A549 (cell line): ENCODE results near the gene FANCI. TPM values are rescaled to one million over a fixed set of nuclear protein-coding genes. Genes with fewer than 3 reads are reported as not detected.

Source experiments
- ATAC-seq, 2 experiments: fragments of 200-7000 bp in 1 of 2; fragments of >200 bp in 1 of 2; cut with Nextera tagmentation in 1 of 2; cut with Tn5 transposase in 1 of 2; 3 replicates each; pipeline versions ENCODE4 v1.8.0 to v1.9.1; 2018 to 2020; ENCODE audit warnings: mild to moderate bottlenecking in 1 of 2, moderate library complexity in 1 of 2
- CTCF ChIA-PET: fragments of 300-600 bp; sonication (Branson Sonifier 250); formaldehyde crosslinking; extraction: SDS; loops from one replicate; lab custom pipeline; 2021; ENCODE audit warnings: antibody characterized with exemption, inconsistent platforms; lab: Yijun Ruan, JAX
- POLR2A ChIA-PET: fragments of 350-600 bp; formaldehyde crosslinking; extraction: SDS; loops from one replicate; lab custom pipeline; 2021; ENCODE audit warnings: antibody characterized with exemption, inconsistent platforms; lab: Yijun Ruan, JAX
- DNase-seq, 2 experiments: peaks; one replicate each; pipeline versions ENCODE4 v3.0.0 to v3.0.0-alpha.2; 2011 to 2016; ENCODE audit warnings: low read depth in 1 of 2, low spot score in 1 of 2
- FAIRE-seq: peaks from 2 replicates; lab custom pipeline; 2011; peaks lifted over from hg19 to GRCh38; lab: Jason Lieb, UNC
- H3K27ac ChIP-seq, 2 experiments: fragments of >200 bp; sonication (Bioruptor Twin); formaldehyde crosslinking; 3 replicates each; pipeline ENCODE4 v1.5.1; 2016 to 2017
- H3K4me1 ChIP-seq: fragments of >200 bp; sonication (Bioruptor Twin); formaldehyde crosslinking; 3 replicates; pipeline ENCODE4 v1.6.1; 2016
- H3K4me2 ChIP-seq: fragments of >200 bp; sonication (Bioruptor Twin); formaldehyde crosslinking; 3 replicates; pipeline ENCODE4 v1.6.1; 2016
- H3K4me3 ChIP-seq: fragments of >200 bp; sonication (Bioruptor Twin); formaldehyde crosslinking; 3 replicates; pipeline ENCODE4 v1.5.1; 2016
- H3K9me3 ChIP-seq: fragments of >200 bp; sonication (Bioruptor Twin); formaldehyde crosslinking; 3 replicates; pipeline ENCODE4 v1.6.1; 2016
- BHLHE40 ChIP-seq: IDR thresholded peaks from 2 replicates; pipeline ENCODE4 v1.6.1; 2012; ENCODE audit warnings: low read depth, low read length, inconsistent platforms
- CHD2 ChIP-seq: fragments of 150-350 bp; IDR thresholded peaks from 2 replicates; pipeline ENCODE4 v1.6.1; 2014; ENCODE audit warnings: low read length; ENCODE audit not compliant: partially characterized antibody
- CHD4 ChIP-seq: fragments of 200-600 bp; sonication (generic); IDR thresholded peaks from 2 replicates; pipeline ENCODE4 v1.6.1; 2016; ENCODE audit warnings: antibody characterized with exemption, mild to moderate bottlenecking, borderline replicate concordance
- CTCF ChIP-seq: fragments of >200 bp; sonication (Bioruptor Twin); formaldehyde crosslinking; IDR thresholded peaks from 3 replicates; pipeline ENCODE4 v1.5.1; 2016
- ESRRA ChIP-seq: fragments of 150-350 bp; IDR thresholded peaks from 2 replicates; pipeline ENCODE4 v1.6.1; 2014; ENCODE audit warnings: mild to moderate bottlenecking, low read length, borderline replicate concordance
- FOSB ChIP-seq: fragments of 250-450 bp; sonication (Bioruptor Pico); IDR thresholded peaks from 2 replicates; pipeline ENCODE4 v1.5.0; 2020; ENCODE audit warnings: mild to moderate bottlenecking, moderate library complexity
- FOSL2 ChIP-seq, 2 experiments: fragments of 450-650 bp in 1 of 2; fragments of >200 bp in 1 of 2; sonication (Bioruptor Twin) in 1 of 2; formaldehyde crosslinking; IDR thresholded peaks; 2 replicates each; pipeline versions ENCODE4 v1.5.0 to v1.6.1; 2016 to 2020; ENCODE audit warnings: mild to moderate bottlenecking in 1 of 2, moderate library complexity in 1 of 2
- GATA3 ChIP-seq: IDR thresholded peaks from 2 replicates; pipeline ENCODE4 v1.6.1; 2012; ENCODE audit warnings: borderline replicate concordance
- HEYL ChIP-seq: fragments of 250-450 bp; sonication (Bioruptor Pico); IDR thresholded peaks from 2 replicates; pipeline ENCODE4 v1.8.0; 2021; ENCODE audit warnings: mild to moderate bottlenecking, moderate library complexity
- JUNB ChIP-seq: fragments of >200 bp; sonication (Bioruptor Twin); formaldehyde crosslinking; IDR thresholded peaks from 2 replicates; pipeline ENCODE4 v1.6.1; 2016
- MYC ChIP-seq: IDR thresholded peaks from 2 replicates; pipeline ENCODE4 v1.6.1; 2012; ENCODE audit warnings: mild to moderate bottlenecking, inconsistent platforms, low read length, improper control_type of control experiment, borderline replicate concordance
- NPAS2 ChIP-seq: fragments of 250-450 bp; sonication (Bioruptor Pico); IDR thresholded peaks from 2 replicates; pipeline ENCODE4 v1.8.0; 2022; ENCODE audit warnings: mild to moderate bottlenecking, moderate library complexity, borderline replicate concordance
- PHF8 ChIP-seq: fragments of 200-600 bp; sonication (generic); IDR thresholded peaks from 2 replicates; pipeline ENCODE4 v1.6.1; 2016; ENCODE audit warnings: low read depth, mild to moderate bottlenecking, antibody characterized with exemption, moderate library complexity, borderline replicate concordance
- RAD21 ChIP-seq, 2 experiments: fragments of >200 bp in 1 of 2; sonication (Bioruptor Twin) in 1 of 2; formaldehyde crosslinking in 1 of 2; IDR thresholded peaks in 1 of 2; conservative IDR thresholded peaks in 1 of 2; 2 replicates in 1 of 2; 3 replicates in 1 of 2; pipeline ENCODE4 v1.6.1; 2012 to 2018; ENCODE audit warnings: inconsistent platforms in 1 of 2
- RCOR1 ChIP-seq: fragments of 150-350 bp; IDR thresholded peaks from 2 replicates; pipeline ENCODE4 v1.6.1; 2014; ENCODE audit warnings: antibody characterized with exemption, low read length, low read depth
- RNF2 ChIP-seq: fragments of 200-600 bp; sonication (generic); IDR thresholded peaks from 2 replicates; pipeline ENCODE4 v1.6.1; 2016; ENCODE audit warnings: low read depth, mild to moderate bottlenecking, antibody characterized with exemption, moderate library complexity, borderline replicate concordance
- SMC3 ChIP-seq: fragments of >200 bp; sonication (Bioruptor Twin); formaldehyde crosslinking; IDR thresholded peaks from 3 replicates; pipeline ENCODE4 v1.6.1; 2018; ENCODE audit warnings: inconsistent platforms
- SREBF2 ChIP-seq: fragments of 450-650 bp; IDR thresholded peaks from 2 replicates; pipeline ENCODE4 v1.6.1; 2014; ENCODE audit warnings: mild to moderate bottlenecking, moderate library complexity
- ZC3H11A ChIP-seq: fragments of 450-650 bp; IDR thresholded peaks from 2 replicates; pipeline ENCODE4 v1.6.1; 2014; ENCODE audit warnings: antibody characterized with exemption, mild to moderate bottlenecking
- ZSCAN20 ChIP-seq: fragments of 250-450 bp; sonication (Bioruptor Pico); IDR thresholded peaks from 2 replicates; pipeline ENCODE4 v1.8.0; 2022; ENCODE audit warnings: mild to moderate bottlenecking, moderate library complexity
- WGBS: methylation state at CpG from one replicate; pipeline ENCODE4 v1.1.6; 2017; ENCODE audit errors: missing lambda C conversion rate; 5-methylcytosine and 5-hydroxymethylcytosine counted together
- polyA plus RNA-seq, 4 experiments: library from polyadenylated mRNA; depleted of rRNA in 3 of 4; stranded (reverse); fragments of >200 nt; fragmentation: RNase III in 1 of 4; extraction: RNeasy Plus Mini Kit Qiagen cat#74134 plus additional on column Dnase treatment in 1 of 4; gene quantifications; 2 replicates in 3 of 4; 3 replicates in 1 of 4; pipeline ENCODE4 v1.2.3, GENCODE V29; 2011 to 2017
- TF ChIP-seq, protein P1 (sequence below): fragments of 200-600 bp; sonication (generic); IDR thresholded peaks from 2 replicates; pipeline ENCODE4 v1.6.1; 2016; ENCODE audit warnings: antibody characterized with exemption, mild to moderate bottlenecking, moderate library complexity
- TF ChIP-seq, protein P2 (sequence below): IDR thresholded peaks from 2 replicates; pipeline ENCODE4 v1.6.1; 2012; ENCODE audit warnings: low read depth, borderline replicate concordance
- TF ChIP-seq, protein P3 (sequence below): fragments of 150-350 bp; IDR thresholded peaks from 2 replicates; pipeline ENCODE4 v1.6.1; 2014; ENCODE audit warnings: low read depth, mild to moderate bottlenecking, low read length

FANCI gene
- polyA plus RNA-seq, 2 of the 4 experiments (the other 2 are of a cell fraction), result 101 to 123 TPM

DNA sequence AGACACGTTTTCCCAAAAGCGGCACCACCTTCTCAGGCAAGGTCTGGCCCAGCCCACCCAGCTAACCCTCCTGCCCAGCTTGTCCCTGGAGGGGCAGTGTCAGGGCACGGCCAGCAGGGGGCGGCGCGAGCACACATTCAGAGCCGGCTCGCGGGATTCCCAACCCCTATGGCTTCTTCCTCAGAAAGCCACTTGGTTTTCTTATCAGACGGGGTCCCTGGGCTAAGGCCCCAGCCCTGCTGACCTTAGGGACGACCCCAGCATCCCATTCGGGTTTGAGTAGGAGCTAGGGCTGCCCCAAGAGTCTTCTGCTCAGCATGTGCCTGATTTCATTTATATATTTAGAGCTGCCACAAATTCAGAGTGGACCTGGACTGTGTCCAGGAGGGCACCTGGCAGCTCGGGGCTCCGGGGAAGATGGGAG lies 36.9 kb upstream of the FANCI start:
- Histone ChIP-seq H3K4me3 (peak overlapping the region; percentile 36), H3K4me2 (peak overlapping the region; percentile 93), H3K27ac (peak overlapping the region; percentile 23 to 65; a peak in 4 of 6 replicates), H3K4me1 (no peaks in the 10 kb centered on the region), H3K9me3 (no peaks in the 10 kb centered on the region)
- CTCF ChIA-PET, result interaction anchor here (0.6 to 6.2 kb wide), 90 partner anchors 8 to 549 kb away, joined by 3 to 155 read pairs (median 5); partner anchors contain the start of genes FANCI and POLG
- peak; percentile 82 to 99 for DNase-seq
- POLR2A ChIA-PET, result interaction anchor here (0.8 kb wide), 2 partner anchors 38 to 93 kb away, joined by 3 to 4 read pairs; no protein-coding TSS in a partner anchor
- ATAC-seq, result peak; percentile 98 to 99
- no peak for FAIRE-seq
- TF ChIP-seq CTCF, result peak; percentile 97
- TF ChIP-seq RAD21 (conservative IDR thresholded peaks at IDR 0.05 in 1 of 2, IDR thresholded peaks at IDR 0.05 in 1 of 2), result peak; percentile 93 to 94
- TF ChIP-seq SMC3, result peak; percentile 87
- TF ChIP-seq MYC, result no peak
- WGBS, result under 1% methylated on average over 14 of the region's 14 CpGs

DNA sequence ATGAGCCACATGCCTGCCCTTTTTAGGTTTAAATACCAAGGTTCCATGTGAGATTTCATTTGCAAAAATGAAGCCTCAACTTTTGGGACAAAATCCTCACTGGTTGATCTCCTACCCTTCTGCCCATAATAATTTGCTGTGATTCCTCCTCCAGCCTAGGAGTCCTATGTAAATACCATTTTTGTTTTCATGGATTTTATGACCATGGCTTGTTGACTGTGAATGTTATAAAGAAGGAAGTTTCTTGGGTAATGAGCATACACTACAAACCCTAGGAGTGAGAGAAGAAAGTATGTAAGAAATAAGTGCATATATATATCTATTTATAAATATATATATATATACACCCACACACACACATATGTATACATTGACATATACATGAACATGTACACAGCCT lies 35.5 kb upstream of the FANCI start:
- DNase-seq, result no peak
- Histone ChIP-seq H3K9me3 (no peaks in the 10 kb centered on the region), H3K4me3 (no peak overlapping the region), H3K27ac (no peak overlapping the region), H3K4me2 (no peak overlapping the region), H3K4me1 (no peaks in the 10 kb centered on the region)
- ChIA-PET CTCF (interaction anchor here (1.2 to 6.2 kb wide), 11 partner anchors 10 to 321 kb away, joined by 3 to 155 read pairs (median 30); partner anchors contain the start of gene FANCI), POLR2A (no interaction called here)
- TF ChIP-seq, protein P1, sequence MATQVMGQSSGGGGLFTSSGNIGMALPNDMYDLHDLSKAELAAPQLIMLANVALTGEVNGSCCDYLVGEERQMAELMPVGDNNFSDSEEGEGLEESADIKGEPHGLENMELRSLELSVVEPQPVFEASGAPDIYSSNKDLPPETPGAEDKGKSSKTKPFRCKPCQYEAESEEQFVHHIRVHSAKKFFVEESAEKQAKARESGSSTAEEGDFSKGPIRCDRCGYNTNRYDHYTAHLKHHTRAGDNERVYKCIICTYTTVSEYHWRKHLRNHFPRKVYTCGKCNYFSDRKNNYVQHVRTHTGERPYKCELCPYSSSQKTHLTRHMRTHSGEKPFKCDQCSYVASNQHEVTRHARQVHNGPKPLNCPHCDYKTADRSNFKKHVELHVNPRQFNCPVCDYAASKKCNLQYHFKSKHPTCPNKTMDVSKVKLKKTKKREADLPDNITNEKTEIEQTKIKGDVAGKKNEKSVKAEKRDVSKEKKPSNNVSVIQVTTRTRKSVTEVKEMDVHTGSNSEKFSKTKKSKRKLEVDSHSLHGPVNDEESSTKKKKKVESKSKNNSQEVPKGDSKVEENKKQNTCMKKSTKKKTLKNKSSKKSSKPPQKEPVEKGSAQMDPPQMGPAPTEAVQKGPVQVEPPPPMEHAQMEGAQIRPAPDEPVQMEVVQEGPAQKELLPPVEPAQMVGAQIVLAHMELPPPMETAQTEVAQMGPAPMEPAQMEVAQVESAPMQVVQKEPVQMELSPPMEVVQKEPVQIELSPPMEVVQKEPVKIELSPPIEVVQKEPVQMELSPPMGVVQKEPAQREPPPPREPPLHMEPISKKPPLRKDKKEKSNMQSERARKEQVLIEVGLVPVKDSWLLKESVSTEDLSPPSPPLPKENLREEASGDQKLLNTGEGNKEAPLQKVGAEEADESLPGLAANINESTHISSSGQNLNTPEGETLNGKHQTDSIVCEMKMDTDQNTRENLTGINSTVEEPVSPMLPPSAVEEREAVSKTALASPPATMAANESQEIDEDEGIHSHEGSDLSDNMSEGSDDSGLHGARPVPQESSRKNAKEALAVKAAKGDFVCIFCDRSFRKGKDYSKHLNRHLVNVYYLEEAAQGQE, result no peak
- TF ChIP-seq BHLHE40 (no peak), ESRRA (no peak), JUNB (no peak), PHF8 (no peak), FOSB (CRISPR knock-in tag) (no peak), RCOR1 (no peak), RNF2 (no peak), NPAS2 (no peak), CHD4 (no peak), HEYL (CRISPR knock-in tag) (no peak), CHD2 (no peak), SREBF2 (no peak), FOSL2 (IDR thresholded peaks at IDR 0.05) (no peak), FOSL2 (CRISPR knock-in tag; IDR thresholded peaks at IDR 0.05) (no peak), ZSCAN20 (CRISPR knock-in tag) (no peak), GATA3 (no peak), ZC3H11A (no peak)
- TF ChIP-seq, protein P2, sequence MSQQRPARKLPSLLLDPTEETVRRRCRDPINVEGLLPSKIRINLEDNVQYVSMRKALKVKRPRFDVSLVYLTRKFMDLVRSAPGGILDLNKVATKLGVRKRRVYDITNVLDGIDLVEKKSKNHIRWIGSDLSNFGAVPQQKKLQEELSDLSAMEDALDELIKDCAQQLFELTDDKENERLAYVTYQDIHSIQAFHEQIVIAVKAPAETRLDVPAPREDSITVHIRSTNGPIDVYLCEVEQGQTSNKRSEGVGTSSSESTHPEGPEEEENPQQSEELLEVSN, result no peak
- TF ChIP-seq, protein P3, sequence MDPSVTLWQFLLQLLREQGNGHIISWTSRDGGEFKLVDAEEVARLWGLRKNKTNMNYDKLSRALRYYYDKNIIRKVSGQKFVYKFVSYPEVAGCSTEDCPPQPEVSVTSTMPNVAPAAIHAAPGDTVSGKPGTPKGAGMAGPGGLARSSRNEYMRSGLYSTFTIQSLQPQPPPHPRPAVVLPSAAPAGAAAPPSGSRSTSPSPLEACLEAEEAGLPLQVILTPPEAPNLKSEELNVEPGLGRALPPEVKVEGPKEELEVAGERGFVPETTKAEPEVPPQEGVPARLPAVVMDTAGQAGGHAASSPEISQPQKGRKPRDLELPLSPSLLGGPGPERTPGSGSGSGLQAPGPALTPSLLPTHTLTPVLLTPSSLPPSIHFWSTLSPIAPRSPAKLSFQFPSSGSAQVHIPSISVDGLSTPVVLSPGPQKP, result no peak
- FAIRE-seq, result no peak
- no peak for ATAC-seq
